HT1080 (cell line): Measurements from ENCODE around the gene PPP2R2D. TPM values are rescaled to one million over a fixed set of nuclear protein-coding genes. Genes with fewer than 3 reads are reported as not detected.

ENCODE experiments used
- DNase-seq: peaks from one replicate; pipeline ENCODE4 v3.0.0-alpha.2; 2015; ENCODE audit warnings: low read depth
- total RNA-seq: library from RNA; depleted of rRNA; stranded (reverse); fragments of >200 nt; shearing (Covaris generic); gene quantifications from 2 replicates; pipeline ENCODE4 v1.2.3, GENCODE V29; 2014

The PPP2R2D gene
- total RNA-seq, 1 experiment from 2014 or later = 30.1 TPM

DNA sequence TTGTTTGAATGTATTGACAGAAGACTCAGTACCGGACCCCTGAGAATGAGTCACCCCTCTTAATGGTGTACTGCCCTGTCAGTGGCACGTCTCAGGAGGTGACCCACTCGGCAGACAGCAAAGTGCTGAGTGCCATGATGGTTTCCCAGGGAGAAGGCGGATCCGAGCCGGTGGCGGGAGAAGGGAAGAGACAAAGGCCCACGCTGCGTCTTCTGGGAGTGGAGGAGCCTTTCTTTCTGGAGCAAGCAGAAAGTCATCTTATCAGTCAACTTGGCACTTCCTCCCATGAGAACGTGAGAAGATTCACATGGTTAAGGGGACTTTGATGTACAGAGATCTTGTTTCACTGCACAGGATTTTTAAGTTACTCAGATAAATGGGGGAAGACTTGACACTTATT lies 14.6 kb upstream of the PPP2R2D start:
- DNase-seq = no peak

GRCh38 chr10:131888186-131888604 lies 12.6 kb upstream of the PPP2R2D start:
- DNase-seq = peak; percentile 78

- no peak for DNase-seq
Measured at GRCh38 chr10:131889755-131890154, 11.1 kb upstream of the PPP2R2D start.

DNA sequence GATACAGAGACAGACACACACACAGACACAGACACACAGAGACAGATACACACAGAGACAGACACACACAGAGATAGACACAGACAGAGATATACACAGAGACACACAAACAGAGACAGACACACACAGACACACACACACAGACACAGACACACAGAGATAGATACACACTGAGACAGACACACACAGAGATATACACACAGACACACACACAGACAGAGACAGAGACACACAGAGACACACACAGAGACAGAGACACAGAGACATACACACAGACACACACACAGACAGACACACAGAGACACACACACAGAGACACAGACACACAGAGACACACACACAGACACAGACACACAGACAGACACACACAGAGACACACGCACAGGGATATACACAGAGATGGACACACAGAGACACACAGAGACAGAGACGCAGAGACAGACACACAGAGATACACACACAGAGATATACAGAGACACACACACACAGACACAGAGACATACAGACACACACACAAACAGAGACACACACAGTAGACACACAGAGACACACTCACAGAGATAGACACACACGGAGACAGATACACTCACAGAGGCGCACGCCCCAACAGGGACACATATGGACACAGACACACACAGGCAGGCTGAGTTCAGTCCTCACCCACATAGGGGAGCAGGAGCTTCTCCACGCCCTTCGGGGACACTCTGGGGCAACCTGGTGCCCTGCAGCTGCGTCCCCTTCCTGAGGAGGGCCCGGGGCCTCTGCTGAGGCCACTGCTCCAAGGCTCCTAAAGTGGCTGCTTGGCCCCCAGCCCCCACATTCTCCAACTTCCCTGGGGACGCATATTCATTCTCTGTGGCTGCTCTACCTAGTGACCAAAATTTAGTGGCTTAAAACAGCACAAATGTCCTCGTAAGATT lies 10.3 kb upstream of the PPP2R2D start:
- DNase-seq = no peak

DNA sequence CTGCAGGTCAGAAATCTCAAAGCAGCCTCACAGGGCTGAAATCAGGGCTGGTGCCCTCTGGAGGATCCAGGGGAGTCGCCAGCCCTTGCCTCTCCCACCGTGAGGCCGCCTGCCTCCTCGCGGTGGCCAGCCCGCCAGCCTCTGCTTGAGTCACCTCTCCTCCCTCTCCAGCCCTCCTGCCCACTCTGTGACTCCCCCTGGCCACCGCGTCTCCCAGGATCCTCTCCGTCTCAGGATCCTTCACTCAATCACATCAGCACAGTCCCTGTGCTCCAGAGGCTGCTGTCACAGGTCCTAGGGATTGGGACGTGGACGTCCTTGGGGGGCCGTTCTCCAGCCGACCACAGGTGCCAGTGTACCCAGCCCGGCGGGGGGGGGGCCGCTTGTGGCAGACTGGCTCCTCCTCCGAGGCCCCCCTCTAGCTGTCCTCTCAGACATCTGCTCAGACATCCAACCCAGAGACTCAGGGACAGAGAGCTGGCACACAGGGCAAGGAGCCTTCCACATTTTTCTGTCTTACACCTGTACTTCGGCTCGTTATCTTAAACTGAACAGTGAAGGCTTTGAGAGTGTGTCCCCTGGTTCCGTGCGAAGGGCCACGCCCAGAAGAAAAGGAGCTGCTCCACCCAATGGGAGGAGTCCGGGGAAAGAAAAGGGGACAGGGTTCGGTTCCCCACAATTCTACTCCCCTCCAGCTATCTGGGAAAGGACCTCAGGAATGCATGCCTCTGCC lies 9.4 kb upstream of the PPP2R2D start:
- peak; percentile 79 for DNase-seq

DNA sequence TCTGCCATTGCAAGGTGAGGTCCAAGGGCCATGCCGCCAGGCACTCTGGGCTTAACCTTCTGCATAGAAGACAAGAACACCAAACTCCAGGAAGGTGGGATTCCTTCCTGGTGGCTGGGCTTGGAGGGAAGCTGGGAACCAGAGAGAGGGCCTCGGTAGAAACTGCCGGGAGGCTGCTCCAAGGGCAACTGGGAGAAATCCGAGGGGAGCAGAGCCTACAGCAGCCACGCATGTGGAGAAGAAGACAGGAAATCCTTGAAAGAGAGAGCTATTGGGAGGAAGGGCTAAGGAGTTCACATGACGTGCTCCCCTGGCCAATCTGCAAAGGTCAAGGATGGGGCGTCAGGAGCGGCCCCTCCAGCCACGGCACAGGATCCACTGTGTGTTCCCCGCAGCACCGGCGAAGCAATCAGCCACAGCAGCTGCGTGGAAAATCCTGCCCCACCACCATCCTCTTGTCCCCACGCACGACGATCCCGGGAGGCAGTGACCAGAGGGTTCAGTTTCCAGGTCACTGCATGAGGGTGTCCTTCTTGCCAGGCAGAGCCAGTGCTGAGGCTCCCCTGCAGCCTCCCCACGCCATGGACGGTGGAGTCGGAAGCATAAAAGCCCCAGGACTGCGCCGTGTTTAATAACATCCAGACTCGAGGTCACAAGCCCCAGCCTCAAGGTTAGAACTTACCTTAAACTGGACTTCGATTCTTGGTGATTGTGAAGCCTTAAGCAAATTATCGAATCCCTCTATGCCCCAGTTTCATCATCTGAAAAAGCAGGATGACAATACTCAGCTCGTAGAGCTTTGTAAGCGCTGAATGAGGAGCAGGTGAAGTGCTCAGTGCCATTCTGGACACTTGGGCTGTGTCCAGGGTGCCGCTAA lies 8.6 kb upstream of the PPP2R2D start:
- no peak for DNase-seq

- no peak for DNase-seq
Measured at GRCh38 chr10:131892806-131893675, 7.8 kb upstream of the PPP2R2D start.

GRCh38 chr10:131895116-131895515 lies 5.7 kb upstream of the PPP2R2D start:
- no peak for DNase-seq

GRCh38 chr10:131896403-131896802 lies 4.4 kb upstream of the PPP2R2D start:
- no peak for DNase-seq

DNA sequence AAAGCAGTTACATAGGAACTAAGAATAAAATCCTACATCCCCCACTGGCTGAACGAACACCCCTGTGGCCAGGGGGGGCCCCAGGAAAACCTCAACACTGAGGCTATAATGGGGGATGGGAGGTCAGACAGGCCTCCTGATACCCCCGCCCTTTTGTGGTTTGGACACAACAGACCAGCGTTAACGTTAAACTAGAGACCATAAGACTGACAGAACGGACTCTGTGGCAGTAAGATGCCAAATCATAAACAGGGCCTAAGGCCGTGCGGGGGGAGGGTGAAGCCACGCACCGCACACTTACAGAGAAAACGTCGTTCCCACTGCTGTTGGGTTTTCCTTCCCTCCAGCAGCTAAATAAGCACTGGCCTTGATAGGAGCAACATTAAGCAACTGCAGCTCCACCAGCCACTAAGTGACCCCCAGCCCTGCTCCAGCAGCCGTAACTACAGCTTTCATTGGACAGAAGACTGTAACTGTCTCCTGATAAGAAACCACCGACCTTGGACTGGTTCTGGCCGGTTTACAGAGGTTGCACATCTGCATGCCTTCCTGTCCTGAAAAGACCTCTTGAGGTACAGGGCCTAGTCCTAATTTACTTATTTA lies 3.4 kb upstream of the PPP2R2D start:
- no peak for DNase-seq

DNA sequence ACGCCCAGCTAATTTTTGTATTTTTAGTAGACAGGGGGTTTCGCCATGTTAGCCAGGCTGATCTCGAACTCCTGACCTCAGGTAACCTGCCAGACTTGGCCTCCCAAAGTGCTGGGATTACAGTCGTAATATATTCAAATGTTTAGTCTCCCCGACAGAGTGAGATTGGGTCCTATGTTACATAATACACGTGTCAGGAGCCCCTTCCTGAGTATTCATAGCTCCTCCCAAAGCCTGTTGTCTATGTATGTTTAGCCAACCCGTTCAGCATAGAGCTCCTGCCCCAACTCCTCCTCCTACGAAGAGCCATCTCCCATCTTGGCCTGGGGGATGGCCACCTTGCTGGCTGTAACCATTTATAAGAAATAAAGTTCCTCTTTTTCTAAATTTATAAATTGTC lies 2.7 kb upstream of the PPP2R2D start:
- DNase-seq = no peak

GRCh38 chr10:131898713-131899112 lies 2.1 kb upstream of the PPP2R2D start:
- no peak for DNase-seq

- DNase-seq = no peak
Measured at GRCh38 chr10:131899116-131899690, 1.6 kb upstream of the PPP2R2D start.

GRCh38 chr10:131899695-131900349 lies 986 bp upstream of the PPP2R2D start:
- DNase-seq = no peak

DNA sequence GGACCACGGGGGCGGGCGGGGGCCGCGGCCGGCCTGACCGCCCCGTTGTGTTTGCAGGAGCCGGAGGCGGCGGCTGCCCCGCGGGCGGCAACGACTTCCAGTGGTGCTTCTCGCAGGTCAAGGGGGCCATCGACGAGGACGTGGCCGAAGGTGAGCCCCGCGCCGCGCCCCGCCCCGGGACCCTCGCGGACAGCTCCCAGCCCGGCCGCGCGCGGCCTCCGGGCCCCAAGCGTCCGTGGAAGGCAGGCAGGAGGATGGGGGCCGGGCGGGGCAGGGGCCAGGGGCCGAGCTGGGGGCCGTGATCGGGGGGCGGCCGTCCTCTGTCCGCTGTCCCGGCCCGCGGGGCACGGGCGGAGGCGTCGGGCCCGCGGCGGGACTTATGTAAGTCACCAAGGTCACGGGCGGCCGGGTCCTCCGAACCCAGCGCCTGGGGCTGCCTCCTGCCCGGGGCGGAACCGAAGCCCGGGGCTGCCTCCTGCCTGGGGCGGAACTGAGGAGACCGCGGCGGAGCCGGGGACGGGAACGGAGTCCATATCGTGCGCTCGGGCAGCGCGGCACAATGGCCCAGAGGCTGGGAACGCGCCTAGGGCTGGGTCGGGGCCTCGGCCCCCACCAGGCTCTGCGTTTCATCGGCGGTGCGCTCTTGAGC lies 497 bp downstream of the PPP2R2D start:
- no peak for DNase-seq

DNA sequence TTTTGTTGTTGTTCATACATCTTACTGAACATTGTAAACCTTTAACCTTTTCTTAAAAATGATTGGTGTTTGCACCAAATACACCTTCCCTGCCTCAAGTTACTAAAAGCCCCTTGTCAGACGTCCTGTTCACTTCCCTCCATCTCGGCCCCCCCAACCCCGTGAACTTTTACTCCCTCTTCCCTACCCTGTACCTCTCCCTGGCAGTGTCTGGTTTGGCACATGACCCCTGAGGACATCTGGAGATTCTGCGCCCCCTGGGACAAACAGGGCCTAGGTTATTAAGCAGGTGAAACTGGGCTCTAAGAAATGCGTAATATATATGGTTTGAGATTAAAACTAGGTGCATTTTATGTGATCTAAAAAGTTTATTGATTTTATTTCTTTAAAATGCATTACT lies 1.4 kb downstream of the PPP2R2D start:
- DNase-seq = no peak

GRCh38 chr10:131902691-131903090 lies 1.9 kb downstream of the PPP2R2D start:
- no peak for DNase-seq

- no peak for DNase-seq
Measured at GRCh38 chr10:131905267-131905571, 4.4 kb downstream of the PPP2R2D start.
